A172 (cell line): Measurements from ENCODE around the gene GLCE. TPM values are rescaled to one million over a fixed set of nuclear protein-coding genes. Genes with fewer than 3 reads are reported as not detected.
"Not testable (repeated sequence)": the region's sequence is repeated elsewhere in the genome, so short reads cannot be mapped to it uniquely, and the experiment has no call there.

Experiments
- DNase-seq: peaks from one replicate; pipeline ENCODE4 v3.0.0-alpha.2; 2015; ENCODE audit warnings: low spot score
- total RNA-seq: library from RNA; depleted of rRNA; stranded (reverse); fragments of >200 nt; shearing (Covaris generic); gene quantifications from 2 replicates; pipeline ENCODE4 v1.2.3, GENCODE V29; 2014

The GLCE gene
- total RNA-seq, 1 experiment from 2014 or later: 17.8 TPM

DNA sequence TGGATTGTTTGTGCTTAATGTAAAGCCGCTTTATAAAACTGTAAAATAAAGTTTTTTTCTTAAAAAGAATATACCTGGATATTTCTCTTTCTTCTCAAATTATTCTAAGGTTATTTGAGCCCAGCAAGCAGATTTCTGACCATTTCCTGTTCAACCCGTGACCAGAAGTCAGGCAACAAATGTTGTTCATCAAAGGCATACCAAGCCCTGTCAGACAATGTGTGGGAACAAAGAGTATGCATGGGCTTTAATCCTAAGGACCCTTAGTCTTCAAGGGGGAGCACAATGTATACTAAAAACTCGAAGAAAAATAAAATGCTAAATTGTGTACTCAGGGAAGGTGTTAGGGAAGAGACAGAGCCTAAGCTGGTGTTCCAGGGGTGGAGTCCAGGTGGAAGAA is 111.7 kb downstream of the GLCE start:
- DNase-seq: no peak

DNA sequence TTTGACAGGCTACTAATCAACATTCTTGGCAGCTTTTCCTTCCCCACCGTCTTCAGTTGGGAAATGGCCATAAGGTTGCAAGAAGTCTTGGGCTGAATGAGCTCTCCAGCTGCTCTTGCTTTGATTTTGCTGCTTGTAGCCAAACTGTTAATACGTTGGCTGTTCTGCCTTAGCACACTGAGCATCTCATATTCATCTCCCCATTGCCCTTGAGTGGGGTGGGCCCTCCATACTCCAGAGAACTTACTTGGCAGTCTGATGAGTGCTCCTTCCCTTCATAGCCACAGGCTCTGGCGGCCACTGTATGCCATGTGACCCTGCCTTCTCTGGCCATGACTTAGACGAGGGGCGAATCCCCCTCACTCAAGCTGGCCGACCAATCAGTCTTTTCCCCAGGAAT is 112.5 kb downstream of the GLCE start:
- no peak for DNase-seq

DNA sequence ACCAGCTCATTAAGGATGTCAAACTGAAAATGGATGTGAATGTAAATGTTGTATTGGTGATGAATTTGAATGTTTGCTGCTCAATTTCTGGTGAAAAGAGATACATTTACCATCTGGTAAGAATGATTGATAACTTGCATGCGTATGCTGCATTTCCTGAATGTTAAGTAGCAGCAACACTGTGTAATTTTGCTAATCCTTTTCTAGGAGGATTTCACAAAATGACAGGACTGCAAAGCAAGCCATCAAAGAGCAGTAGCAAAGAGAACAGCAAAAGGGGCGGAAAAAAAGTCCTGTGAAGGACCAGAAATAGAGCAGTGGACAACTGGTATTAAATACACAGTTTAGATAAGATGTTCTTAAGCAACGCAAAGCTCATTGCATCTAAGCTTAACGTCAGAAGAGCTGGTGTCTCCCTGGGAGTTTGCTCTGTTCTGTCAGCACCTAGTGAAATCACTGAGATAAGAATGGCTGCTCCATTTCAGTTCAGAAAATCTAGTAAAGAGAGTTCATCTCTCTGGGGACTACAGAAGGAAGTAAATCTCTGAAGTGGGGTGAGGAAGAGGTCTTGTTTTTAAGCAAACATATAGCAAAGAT is 114.7 kb downstream of the GLCE start:
- DNase-seq: no peak

DNA sequence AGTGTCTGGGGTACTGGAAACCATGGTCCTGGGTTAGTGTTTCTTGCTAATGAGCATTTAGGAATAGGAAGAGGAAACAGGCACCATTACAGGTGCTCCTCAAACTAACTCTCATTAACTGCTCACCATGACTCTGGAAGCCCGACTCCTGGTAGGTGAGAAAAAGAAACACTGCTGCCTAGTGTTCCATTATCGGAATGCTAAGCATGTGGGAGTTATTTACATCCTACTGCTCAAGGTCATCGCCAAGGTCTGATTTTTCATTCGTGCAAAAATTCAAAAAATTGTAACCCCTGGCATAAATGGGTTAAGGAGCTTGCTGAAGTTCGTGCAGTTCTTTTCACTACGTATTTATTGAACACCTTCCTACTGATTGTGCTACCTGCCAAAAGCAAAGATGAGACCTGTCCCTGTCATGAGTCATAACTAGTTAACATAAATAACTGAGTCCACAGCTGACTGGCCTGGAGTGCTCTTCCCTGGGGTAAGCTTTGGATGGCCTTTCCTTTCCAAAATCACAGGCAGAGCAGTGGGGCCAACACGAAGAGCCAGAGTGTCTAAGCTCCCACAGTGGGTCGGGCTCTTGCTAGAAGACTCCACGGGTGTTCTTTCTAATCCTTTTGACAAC is 115.6 kb downstream of the GLCE start:
- no peak for DNase-seq

DNA sequence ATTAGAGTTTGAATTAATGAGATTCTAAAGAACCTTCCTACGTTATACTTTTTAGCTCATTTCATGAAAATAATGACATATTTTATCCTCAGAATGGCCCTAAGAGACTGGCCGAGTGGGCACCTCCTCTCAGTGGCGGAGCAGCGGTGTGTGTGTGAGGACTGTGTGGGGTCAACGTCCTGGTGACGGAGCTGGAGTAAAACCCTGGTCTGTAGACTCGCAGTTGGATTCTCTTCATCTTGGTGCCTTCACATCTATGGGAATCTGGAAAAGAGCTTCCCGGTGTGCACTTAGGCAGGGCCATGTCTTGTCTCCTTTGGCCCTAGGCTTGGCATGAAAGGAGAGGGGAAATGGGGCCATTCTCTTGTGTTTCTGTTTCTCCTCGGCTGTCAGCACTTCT is 116.9 kb downstream of the GLCE start:
- no peak for DNase-seq

DNA sequence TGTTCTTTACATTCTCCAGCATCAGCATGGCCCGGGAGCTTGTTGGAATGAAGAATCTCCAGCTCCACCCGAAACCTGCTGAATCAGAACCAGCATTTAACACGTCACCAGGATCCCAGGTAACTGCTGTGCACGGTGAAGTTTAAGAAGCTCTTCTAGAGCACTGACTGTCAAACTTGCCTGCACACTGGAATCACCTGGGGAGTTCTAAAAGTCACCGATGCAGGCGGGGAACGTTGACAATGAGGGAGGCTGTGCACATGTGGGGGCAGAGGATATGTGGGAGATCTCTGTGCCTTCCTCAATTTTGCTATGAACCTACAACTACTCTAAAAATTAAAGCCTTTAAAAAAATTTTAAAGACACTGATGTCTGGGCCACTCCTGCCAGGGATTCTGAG is 119.2 kb downstream of the GLCE start:
- DNase-seq: no peak

DNA sequence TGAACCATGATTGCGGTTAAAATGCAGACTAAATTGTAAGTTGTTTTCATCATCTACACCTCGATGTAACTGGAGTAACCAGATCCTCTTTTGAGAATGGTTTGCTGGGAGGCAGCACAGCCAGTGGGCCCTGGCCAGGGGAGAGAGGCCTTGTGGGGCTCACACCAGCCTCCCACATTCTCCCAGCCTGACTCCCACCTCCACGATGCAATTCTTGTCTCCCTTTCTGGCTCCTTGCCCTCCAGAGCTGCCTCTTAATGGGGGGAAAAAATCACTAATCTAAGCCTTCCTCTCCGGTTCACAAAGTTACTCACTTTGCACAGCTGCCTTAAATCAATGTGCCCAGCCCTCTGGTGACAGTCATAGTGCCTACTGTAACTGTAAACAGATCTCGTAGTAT is 120.3 kb downstream of the GLCE start:
- DNase-seq: no peak

DNA sequence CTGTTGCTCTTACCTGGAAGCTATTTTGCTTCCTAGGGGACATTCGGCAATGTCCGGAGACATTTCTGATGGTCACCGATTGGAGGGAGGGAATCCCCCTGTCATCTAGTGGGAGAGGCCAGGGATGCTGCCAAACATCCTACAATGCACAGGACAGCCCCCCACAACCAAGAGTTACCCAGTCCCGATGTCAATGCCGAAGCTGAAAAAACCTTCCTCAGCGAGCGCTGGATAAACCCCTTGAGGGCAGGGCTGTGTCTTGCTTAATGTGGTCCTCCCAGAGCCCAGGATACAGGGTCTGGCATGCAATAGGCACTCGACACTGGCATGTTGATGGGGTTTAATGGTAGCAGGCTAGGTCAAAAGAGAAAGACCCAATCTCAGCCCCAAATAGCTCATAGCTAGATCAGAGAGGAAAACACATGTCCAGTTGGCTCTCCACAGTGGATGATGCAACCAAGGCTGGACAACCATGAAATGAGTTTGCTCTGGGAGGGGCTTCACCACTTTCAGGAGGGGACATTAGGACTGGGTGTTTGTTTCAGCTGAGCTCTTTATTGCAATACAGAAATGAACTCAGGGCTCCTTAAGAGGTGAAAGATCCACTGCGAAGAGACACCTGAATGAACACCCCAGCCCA is 121.8 kb downstream of the GLCE start:
- DNase-seq: no peak

DNA sequence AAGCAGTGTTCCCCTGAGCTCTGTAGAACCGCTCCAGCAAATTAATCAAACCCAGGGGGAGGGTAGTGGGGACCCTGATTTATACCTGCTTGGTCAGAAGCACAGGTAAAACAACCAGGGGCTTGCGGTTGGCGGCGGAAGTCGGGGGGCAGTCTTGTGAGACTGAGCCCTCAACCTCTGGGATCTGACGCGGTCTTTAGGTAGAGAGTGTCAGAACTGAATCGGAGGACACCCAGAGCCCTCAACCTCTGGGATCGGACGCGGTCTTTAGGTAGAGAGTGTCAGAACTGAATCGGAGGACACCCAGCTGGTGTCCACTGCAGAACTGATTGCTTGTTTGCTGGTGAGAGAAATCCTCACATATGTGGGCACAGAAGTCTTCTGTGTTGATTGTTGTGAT is 125.4 kb downstream of the GLCE start:
- DNase-seq: no peak

DNA sequence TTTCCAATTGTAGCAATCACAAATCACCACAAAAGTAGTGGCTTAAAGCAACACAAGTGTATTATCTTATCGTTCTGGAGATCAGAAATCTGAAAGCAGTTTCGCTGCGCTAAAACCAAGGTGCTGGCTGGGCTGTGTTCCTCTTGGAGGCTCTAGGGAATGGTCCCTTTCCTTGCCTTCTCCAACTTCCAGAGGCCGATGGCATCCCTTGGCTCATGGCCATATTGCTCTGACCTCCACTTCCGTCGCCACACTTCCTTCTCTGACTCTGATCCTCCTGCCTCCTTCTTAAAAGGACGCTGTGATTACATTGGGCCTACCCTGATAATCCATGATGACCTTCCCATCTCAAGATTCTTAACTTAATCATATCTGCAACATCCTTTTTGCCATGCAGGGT is 127.6 kb downstream of the GLCE start:
- no peak for DNase-seq

DNA sequence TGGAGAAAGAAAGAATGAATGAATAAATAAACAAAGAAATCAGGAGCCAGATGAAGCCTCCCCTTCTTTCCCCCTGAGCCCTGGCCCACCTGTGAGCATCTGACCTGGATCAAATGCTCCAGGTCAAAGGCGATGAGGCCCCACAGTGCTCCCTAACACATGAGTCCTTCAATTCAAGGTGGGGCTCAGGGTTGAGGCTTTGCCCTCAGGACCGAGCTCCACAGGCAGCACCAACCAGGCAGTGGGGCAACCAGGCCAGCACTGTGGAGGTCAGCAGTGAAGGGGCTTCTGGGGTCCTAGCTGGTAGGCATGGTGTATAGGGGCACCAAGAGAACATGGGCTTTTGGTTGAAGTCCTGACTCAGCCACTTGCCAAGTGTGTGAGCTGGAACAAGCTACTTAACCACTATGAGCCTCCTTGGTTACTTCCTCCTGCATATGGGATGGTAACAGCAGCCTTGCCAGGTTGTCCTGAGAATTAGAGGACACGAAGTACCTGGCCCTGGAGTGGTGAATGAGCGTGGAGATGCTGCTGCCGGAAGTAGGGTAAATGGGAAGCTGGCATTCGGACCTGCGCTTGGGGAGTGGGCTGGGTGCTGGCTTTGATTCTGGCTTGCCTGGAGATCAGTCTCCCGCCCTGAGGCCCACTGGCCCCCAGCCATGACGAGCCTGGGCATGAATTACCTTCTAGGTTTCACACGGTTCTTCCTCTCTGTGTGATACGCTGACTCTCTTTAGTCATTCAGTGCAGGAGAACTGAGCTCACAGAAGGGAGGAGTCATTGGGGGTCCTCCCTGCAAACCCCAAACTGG is 128.3 kb downstream of the GLCE start:
- DNase-seq: no peak

DNA sequence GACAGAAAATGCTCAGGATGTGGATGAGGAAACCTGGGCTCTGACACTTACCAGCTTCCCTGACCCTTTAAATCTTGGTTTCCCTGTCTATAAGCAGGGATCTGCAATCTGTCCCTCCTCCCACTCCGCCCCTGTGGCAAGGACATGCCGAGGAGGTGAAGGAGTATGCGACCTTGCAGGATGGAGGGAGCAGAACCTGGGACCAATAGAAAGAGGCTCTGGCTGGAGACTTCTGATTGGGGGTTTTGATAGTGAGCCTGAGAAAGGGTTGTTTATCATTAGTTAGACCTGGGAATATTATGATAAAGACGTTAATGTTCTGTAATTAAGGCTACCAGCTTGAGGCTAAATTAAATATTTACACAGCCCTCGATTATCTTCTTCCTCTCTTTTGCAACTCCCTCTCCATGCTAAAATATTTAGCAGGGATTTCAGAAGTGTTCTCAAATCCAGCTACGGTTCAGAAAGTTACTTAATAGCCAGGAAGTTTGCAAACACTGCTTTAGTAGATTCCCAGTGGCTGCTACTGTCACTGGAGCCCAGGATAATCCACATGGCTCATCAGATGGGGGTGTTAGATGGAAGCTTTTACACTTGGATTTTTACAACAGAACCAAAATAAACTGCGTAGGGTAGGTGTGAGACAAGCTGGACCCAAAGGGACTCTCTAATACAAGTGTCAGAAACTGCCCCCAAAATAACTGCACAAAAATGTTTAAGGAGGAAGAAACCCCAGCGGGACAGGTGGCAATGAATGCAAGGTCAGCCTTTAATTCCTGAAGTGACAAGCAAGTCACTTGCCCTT is 129.1 kb downstream of the GLCE start:
- no peak for DNase-seq

DNA sequence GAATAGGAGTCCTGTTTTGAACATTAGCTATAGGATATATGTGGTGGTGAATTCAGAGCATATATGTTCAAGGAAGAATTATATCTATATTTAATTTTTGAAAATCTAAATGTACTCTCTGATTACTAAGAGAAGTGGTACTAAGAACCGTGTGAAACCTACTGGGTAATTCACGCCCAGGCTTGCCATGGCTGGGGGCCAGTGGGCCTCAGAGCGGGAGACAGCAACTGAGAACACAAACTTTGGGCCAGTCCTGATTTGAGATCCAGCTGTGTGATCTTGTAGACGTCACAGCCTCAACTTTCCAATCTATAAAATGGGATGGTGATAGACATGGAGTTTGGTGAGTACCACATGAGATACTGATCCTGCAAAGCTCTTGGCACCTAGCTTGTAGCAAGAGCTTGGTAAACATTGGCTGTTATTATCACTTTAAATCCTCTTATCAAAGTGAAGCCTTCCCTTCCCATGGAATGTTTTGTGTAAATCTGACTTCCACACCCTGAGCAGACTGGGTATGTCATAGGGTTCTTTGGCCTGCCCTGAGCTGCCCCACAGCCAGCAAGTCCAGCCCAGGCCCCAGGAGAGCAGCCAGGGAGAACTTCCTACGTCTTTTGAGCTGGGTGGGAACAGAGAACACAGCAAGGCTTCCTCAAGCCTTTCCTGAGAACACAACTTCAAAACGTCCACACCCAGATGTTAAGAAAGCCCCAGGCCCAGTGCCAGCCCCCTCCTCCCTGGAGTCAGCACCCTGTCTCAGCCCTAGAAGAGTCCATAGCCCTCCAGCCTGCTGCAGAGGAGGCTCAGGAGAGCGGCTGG is 130.1 kb downstream of the GLCE start:
- no peak for DNase-seq

DNA sequence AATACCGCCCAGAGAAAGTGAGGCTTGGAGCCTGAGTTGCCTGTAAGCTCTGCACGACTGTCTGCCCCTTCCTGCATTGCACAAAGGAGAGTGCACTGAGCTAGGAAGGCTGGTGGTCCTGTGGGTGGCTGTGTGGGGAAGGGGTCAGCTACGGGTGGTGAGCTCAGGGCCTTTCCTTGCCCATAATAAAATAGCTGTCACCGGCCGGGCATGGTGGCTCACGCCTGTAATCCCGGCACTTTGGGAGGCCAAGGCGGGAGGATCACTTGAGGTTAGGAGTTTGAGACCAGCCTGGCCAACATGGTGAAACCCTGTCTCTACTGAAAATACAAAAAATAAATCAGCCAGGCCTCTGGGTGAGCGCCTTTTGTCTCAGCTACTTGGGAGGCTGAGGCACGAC is 131.2 kb downstream of the GLCE start:
- not testable (repeated sequence) for DNase-seq

DNA sequence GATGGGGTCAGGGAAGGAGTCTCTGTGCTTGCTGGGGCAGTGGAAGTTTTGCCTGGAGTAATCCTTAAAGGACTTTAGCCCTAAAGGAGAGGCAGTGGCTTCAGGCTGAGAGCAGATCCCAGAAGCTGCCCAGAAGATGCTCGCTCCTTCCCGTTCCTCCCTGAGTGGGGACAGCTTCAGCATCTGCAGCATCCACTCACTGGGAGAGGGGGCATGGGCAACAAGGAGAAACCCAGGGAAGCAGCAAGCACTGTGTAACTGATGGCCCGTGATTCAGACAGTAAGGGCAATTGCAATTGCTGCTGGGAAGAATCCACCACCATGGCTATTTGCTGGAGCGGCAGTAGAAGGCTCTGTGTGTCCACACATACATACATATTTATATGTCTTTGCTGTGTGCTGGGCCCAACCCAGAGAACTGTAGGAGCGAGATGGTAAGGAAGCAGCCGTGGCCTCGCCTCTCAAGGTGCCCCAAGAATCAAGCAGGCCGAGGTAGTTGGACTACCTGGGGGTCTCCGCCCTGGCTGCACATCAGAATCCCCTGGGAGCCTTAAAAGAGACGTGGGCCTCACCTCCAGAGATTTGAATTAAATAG is 132.5 kb downstream of the GLCE start:
- no peak for DNase-seq

DNA sequence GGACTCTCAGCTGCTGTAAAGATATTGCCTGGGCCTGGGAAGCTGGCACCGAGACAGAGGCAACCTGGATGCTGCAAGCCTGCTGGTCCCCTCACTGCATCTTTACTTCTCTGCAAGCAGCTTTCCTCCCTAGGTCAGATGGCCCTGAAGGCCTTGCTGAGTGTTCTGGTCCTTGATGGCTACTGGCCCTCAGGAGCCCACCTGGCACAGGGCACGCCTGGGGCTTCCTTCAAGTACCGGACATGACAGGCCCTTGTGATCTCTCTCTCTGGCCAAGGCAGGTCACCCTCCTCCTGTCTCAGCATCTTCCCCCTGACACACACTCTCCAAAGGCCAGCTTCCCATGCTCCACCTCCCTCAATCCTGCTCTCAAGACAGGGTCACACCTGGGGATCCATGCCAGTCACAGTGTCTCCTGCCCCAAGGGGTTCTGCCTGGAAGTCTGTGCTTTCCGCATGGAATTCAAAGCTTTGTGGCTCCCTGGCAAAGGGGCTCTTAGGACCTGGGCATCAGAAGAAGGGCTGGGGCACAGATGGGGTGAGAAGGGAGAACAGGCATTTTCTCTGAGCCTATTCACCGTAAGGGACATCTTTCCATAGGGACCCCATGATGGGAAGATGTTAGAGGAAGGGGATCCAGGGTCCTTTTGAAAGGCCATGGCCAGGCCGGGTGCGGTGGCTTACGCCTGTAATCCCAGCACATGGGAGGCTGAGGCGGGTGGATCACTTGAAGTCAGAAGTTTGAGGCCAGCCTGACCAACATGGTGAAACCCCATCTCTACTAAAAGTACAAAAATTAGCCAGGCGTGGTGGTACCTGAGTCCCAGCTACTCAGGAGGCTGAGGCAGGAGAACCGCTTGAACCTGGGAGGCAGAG is 133.5 kb downstream of the GLCE start:
- DNase-seq: no peak

DNA sequence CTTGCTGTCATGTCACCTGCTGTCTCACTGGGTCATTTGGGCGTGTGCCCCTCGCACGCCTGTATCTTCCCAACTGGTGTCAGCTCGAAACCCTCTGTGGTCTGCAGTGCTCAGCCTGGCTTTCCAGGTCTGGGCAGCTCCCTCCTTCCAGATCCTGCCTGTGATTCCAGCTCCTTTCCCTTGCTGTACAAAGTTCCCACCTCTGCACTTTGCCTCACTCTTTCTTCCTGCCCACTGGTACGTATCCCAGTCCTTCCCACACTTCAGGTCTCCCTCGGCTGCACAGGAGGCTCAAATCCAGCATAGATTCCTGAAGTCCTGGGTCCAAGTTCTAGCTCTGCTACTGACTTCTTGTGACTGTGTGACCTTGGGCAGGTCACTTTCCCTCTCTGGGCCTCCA is 136.2 kb downstream of the GLCE start:
- no peak for DNase-seq

DNA sequence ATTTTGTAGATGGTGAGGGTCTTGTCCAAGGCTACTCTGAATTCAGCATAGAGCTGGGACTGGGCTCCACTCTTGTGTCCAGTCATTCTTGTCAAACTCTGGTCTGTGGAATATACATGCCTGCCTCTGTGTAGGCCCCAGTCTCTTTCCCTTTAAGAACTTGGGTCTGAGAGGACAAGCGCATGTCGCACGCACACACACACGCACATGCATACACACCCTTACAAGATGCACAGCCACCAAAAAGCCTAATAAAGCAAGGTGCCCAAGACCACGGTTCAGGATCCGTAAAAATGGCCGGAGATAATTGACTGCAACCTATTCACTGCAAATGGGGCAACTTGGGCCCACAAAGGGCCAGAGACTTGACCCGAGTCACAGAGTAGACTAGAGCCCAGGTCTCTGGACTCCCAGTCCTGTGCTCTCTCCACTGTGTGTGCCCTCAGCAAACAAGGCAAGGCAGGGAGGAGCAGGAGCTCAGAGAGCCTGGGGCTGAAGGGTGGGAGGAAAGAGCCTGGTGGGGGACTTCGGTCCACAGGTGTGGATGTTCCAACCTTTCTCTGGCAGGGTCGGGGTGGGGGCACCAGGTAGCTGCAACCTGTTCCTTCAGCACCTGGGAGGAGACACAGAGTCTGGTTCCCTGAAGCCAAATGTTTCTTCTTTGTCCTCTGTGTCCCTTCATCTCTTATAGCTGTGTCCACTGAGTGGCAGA is 137.4 kb downstream of the GLCE start:
- no peak for DNase-seq

DNA sequence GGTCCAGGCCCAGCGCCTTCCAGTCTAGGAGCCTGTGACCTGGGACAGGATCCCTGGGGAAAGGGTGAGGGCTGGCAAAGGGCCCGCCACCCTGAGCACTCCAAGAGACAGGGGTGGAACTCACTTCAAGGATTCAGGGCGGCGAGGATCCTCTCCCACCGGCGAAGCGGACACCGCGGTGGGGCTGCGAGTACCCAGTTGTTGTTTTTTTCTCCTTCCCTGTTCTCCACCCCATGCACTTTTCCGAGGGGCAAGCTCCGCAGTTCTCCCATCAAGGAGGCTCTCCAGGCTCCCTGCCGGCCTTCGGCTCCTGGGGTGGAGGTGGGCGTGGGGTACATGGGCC is 137.9 kb downstream of the GLCE start:
- no peak for DNase-seq
